HepG2 (cell line): ENCODE data around the gene MAP3K14. TPM values are rescaled to one million over a fixed set of nuclear protein-coding genes. Genes with fewer than 3 reads are reported as not detected.
A peak's percentile ranks its signal among the peaks of the same experiment; 100 is the strongest.

Experiments
- AGO1 ChIP-seq: fragments of 200-400 bp; formaldehyde crosslinking; IDR thresholded peaks from 2 replicates; pipeline ENCODE4 v1.6.1; 2017; ENCODE audit warnings: mild to moderate bottlenecking, low read depth, low read length, moderate library complexity; ENCODE audit not compliant: poor library complexity, severe bottlenecking
- ARNT2 ChIP-seq: sonication (generic); formaldehyde crosslinking; IDR thresholded peaks from 2 replicates; pipeline ENCODE4 v1.8.0; 2022; ENCODE audit warnings: mild to moderate bottlenecking, low read depth, missing genetic modification reagents, moderate library complexity
- ATRX ChIP-seq: sonication (generic); formaldehyde crosslinking; IDR thresholded peaks from 2 replicates; pipeline ENCODE4 v1.4.0; 2020; ENCODE audit warnings: missing genetic modification reagents, borderline replicate concordance
- BRD4 ChIP-seq: sonication (generic); formaldehyde crosslinking; IDR thresholded peaks from 2 replicates; pipeline ENCODE4 v1.4.0; 2020; ENCODE audit warnings: missing genetic modification reagents
- ERF ChIP-seq: IDR thresholded peaks from 2 replicates; pipeline ENCODE4 v1.6.1; 2018; ENCODE audit warnings: missing biosample characterization, missing genetic modification reagents
- GABPB1 ChIP-seq: IDR thresholded peaks from 2 replicates; pipeline ENCODE4 v1.6.1; 2016; ENCODE audit warnings: mild to moderate bottlenecking, missing genetic modification reagents, moderate library complexity, missing compliant biosample characterization
- GFI1 ChIP-seq: sonication (generic); formaldehyde crosslinking; IDR thresholded peaks from 2 replicates; pipeline ENCODE4 v1.5.0; 2020; ENCODE audit warnings: missing genetic modification reagents, mild to moderate bottlenecking, borderline replicate concordance
- IRF1 ChIP-seq: sonication (generic); formaldehyde crosslinking; IDR thresholded peaks from 2 replicates; pipeline ENCODE4 v1.4.0; 2020; ENCODE audit warnings: low read depth, mild to moderate bottlenecking, missing genetic modification reagents
- LCORL ChIP-seq, 2 experiments: fragments of 450-650 bp in 1 of 2; sonication (generic) in 1 of 2; formaldehyde crosslinking in 1 of 2; IDR thresholded peaks; 2 replicates each; pipeline versions ENCODE4 v1.5.0 to v1.6.1; 2017 to 2020; ENCODE audit warnings: antibody characterized with exemption in 1 of 2, missing genetic modification reagents in 1 of 2
- NCOA2 ChIP-seq: sonication (generic); formaldehyde crosslinking; IDR thresholded peaks from 2 replicates; pipeline ENCODE4 v1.8.0; 2022; ENCODE audit warnings: inconsistent platforms
- NFE2L1 ChIP-seq: sonication (generic); formaldehyde crosslinking; IDR thresholded peaks from 2 replicates; pipeline ENCODE4 v1.4.0; 2020; ENCODE audit warnings: missing genetic modification reagents, mild to moderate bottlenecking, borderline replicate concordance
- SP140L ChIP-seq: sonication (generic); formaldehyde crosslinking; IDR thresholded peaks from 2 replicates; pipeline ENCODE4 v1.4.0; 2020; ENCODE audit warnings: missing genetic modification reagents, borderline replicate concordance
- ZC3H4 ChIP-seq: sonication (generic); formaldehyde crosslinking; IDR thresholded peaks from 2 replicates; pipeline ENCODE4 v1.4.0; 2020; ENCODE audit warnings: missing genetic modification reagents, borderline replicate concordance
- ZFP36L1 ChIP-seq: sonication (generic); formaldehyde crosslinking; IDR thresholded peaks from 2 replicates; pipeline ENCODE4 v1.8.0; 2022; ENCODE audit warnings: mild to moderate bottlenecking, missing genetic modification reagents, moderate library complexity
- ZNF12 ChIP-seq: sonication (generic); formaldehyde crosslinking; IDR thresholded peaks from 2 replicates; pipeline ENCODE4 v1.5.0; 2020; ENCODE audit warnings: missing genetic modification reagents
- ZNF142 ChIP-seq: sonication (generic); formaldehyde crosslinking; IDR thresholded peaks from 2 replicates; pipeline ENCODE4 v1.4.0; 2020; ENCODE audit warnings: missing genetic modification reagents
- ZNF530 ChIP-seq: sonication (generic); formaldehyde crosslinking; IDR thresholded peaks from 2 replicates; pipeline ENCODE4 v1.5.0; 2020; ENCODE audit warnings: low read depth, mild to moderate bottlenecking, missing genetic modification reagents
- ZNF619 ChIP-seq: sonication (generic); formaldehyde crosslinking; IDR thresholded peaks from 2 replicates; pipeline ENCODE4 v1.4.0; 2020; ENCODE audit warnings: mild to moderate bottlenecking, missing genetic modification reagents
- ZNF639 ChIP-seq: conservative IDR thresholded peaks from 2 replicates; pipeline ENCODE4 v1.6.1; 2018; ENCODE audit warnings: missing genetic modification reagents
- ZNF670 ChIP-seq: sonication (generic); formaldehyde crosslinking; IDR thresholded peaks from 2 replicates; pipeline ENCODE4 v1.8.0; 2022; ENCODE audit warnings: mild to moderate bottlenecking, missing genetic modification reagents, borderline replicate concordance
- polyA plus RNA-seq, 8 experiments: library from polyadenylated mRNA; depleted of rRNA in 3 of 8; stranded (reverse) in 7 of 8; unstranded in 1 of 8; fragments of >200 nt; fragmentation: Illumina TruSeq in 4 of 8; extraction: Trizol in 4 of 8; gene quantifications; 2 replicates each; pipeline versions ENCODE4 v1.2.1 to v1.2.3, GENCODE V29; 2011 to 2016; ENCODE audit warnings: low read depth in 4 of 8, missing spikeins in 1 of 8, mixed read lengths in 1 of 8; ENCODE audit not compliant: insufficient read depth in 1 of 8
- total RNA-seq, 5 experiments: library from RNA; depleted of rRNA; stranded (reverse); fragments of >200 nt; fragmentation: Illumina TruSeq; extraction: Trizol; gene quantifications; 2 replicates each; pipeline ENCODE4 v1.2.3, GENCODE V29; 2016; ENCODE audit warnings: low read depth in 1 of 5

MAP3K14 gene
- total and polyA plus RNA-seq, 2 of the 13 experiments (the other 11 are each of a cell fraction or from before 2014, with no cell fraction given) = 2.6 TPM

GRCh38 chr17:45317111-45317928, 500 bp upstream of the MAP3K14 start (continued):
- no peak for TF ChIP-seq IRF1
- no peak for TF ChIP-seq LCORL (IDR thresholded peaks at IDR 0.05)
- no peak for TF ChIP-seq LCORL (CRISPR knock-in tag; IDR thresholded peaks at IDR 0.05)
- no peak for TF ChIP-seq ZNF12 (CRISPR knock-in tag)
- TF ChIP-seq ATRX = no peak
- peak; percentile 56 for TF ChIP-seq ERF (CRISPR knock-in tag)
- TF ChIP-seq ZNF142 (CRISPR knock-in tag) = no peak
- peak; percentile 22; the same call in 1 of the 2 replicates for TF ChIP-seq NCOA2 (CRISPR knock-in tag)
- TF ChIP-seq ARNT2 (CRISPR knock-in tag) = no peak; the same call in 1 of the 2 replicates
- no peak for TF ChIP-seq ZNF530 (CRISPR knock-in tag)
- no peak for TF ChIP-seq SP140L
- peak; percentile 63 for TF ChIP-seq GABPB1 (CRISPR knock-in tag)
- TF ChIP-seq GFI1 (CRISPR knock-in tag) = no peak
- 0 out of 2 replicates have a peak, but pooled peaks have one; percentile 15 for TF ChIP-seq BRD4 (CRISPR knock-in tag)
- TF ChIP-seq ZNF619 (CRISPR knock-in tag) = no peak
- TF ChIP-seq AGO1 = no peak
- TF ChIP-seq ZFP36L1 (CRISPR knock-in tag) = no peak
- no peak for TF ChIP-seq ZNF670
- no peak for TF ChIP-seq ZC3H4 (CRISPR knock-in tag)
- peak; percentile 37 for TF ChIP-seq ZNF639 (CRISPR knock-in tag)
- no peak for TF ChIP-seq NFE2L1 (CRISPR knock-in tag)
